Body of pancreas (tissue), 4 donors: ENCODE measurements around the gene NEXN.

ENCODE experiments used
- POLR2A ChIP-seq, 3 donors: fragments of 450-650 bp; IDR thresholded peaks; one replicate each; pipeline ENCODE4 v1.6.1; 2016; ENCODE audit warnings: antibody characterized with exemption in 3 of 3, mild to moderate bottlenecking in 2 of 3
- TF ChIP-seq, protein P1 (sequence below), 7 experiments: fragments of 450-650 bp in 4 of 7; fragments of 200-600 bp in 3 of 7; sonication (generic) in 3 of 7; IDR thresholded peaks; one replicate each; pipeline ENCODE4 v1.5.1; 2016 to 2019; ENCODE audit warnings: antibody characterized with exemption in 7 of 7

GRCh38 chr1:77978969-77979876 lies 90.8 kb downstream of the NEXN start, which contains the start of gene FUBP1:
- peak; percentile 63 to 94 (median 94) for TF ChIP-seq POLR2A (IDR thresholded peaks at IDR 0.05)
- TF ChIP-seq, protein P1, sequence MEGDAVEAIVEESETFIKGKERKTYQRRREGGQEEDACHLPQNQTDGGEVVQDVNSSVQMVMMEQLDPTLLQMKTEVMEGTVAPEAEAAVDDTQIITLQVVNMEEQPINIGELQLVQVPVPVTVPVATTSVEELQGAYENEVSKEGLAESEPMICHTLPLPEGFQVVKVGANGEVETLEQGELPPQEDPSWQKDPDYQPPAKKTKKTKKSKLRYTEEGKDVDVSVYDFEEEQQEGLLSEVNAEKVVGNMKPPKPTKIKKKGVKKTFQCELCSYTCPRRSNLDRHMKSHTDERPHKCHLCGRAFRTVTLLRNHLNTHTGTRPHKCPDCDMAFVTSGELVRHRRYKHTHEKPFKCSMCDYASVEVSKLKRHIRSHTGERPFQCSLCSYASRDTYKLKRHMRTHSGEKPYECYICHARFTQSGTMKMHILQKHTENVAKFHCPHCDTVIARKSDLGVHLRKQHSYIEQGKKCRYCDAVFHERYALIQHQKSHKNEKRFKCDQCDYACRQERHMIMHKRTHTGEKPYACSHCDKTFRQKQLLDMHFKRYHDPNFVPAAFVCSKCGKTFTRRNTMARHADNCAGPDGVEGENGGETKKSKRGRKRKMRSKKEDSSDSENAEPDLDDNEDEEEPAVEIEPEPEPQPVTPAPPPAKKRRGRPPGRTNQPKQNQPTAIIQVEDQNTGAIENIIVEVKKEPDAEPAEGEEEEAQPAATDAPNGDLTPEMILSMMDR (IDR thresholded peaks at IDR 0.05) = peak; percentile 48 to 91 (median 73)
